Middle frontal gyrus (tissue), 1 donor: Measurements from ENCODE around the gene ADGRA3.
"Not testable (repeated sequence)": the region's sequence is repeated elsewhere in the genome, so short reads cannot be mapped to it uniquely, and the experiment has no call there.

ENCODE experiments used
- DNase-seq: peaks from one replicate; pipeline ENCODE4 v3.0.0-alpha.2; 2015; ENCODE audit warnings: low spot score; ENCODE audit errors: extremely low spot score

Gene ADGRA3

DNA sequence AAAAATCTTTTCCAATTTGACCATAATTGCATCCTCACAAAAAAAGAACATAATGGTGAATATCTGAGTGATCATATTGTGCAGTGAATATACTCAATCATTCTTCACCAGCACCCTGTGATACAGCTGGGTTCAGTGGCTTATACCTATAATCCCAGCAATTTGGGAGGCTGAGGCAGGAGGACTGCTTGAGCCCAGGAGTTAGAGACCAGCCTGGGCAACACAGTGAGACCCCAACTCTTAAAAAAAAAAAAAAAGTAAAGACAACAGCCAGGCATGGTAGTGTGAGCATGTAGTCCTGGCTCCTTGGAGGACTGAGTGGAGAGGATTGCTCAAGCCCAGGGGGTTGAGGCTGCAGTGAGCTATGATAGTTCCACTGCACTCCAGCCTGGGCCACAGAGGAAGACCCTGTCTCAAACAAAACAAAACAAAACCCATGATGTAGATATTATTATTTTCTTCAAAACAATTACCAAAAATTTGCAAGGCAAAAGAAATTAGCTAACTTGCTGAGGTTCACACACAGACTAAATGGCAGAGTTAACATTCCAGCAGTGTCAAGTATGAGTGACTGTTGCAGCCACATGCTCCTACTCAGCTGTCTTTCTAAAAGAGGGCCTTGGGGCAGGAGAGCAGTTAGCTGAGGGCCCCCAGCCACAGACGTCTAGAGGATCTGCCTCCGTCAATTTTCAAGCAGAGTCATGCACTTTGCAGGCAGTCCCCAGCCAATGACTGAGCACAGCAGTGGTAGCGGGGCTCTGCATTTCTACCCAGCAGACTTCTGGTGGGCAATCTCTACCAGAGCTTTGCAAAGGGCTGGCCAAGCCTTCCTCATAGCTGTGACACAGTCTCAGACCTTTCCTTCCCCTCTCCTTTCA lies 33.4 kb downstream of the ADGRA3 start:
- no peak for DNase-seq

DNA sequence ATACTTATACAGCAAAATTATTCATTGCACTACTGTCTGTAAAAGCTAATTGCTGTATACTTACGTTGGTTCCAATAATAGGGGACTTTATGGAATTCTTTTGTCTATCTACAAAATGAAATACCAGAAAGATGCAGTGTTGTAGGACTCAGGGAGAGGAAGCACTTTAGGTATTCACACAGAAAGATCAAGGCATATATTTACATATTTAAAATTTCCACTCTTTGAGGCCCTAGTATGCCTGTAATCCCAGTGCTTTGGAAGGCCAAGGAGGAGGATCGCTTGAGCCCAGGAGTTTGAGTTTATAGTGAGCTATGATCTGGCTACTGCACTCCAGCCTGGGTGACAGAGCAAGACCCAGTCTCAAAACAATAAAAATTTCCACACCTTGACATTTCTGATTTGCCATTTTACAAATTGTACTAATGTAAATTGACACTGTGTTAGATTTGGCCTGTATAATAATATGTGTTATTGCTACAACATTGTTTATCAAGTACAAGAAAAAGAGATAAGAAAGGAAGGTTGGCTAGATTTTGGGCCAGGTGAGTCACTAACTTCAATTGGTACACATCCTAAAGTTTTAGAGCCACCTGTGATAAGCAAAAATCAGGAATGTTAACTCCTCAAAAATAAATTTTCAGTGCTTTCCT lies 35.1 kb downstream of the ADGRA3 start:
- no peak for DNase-seq

DNA sequence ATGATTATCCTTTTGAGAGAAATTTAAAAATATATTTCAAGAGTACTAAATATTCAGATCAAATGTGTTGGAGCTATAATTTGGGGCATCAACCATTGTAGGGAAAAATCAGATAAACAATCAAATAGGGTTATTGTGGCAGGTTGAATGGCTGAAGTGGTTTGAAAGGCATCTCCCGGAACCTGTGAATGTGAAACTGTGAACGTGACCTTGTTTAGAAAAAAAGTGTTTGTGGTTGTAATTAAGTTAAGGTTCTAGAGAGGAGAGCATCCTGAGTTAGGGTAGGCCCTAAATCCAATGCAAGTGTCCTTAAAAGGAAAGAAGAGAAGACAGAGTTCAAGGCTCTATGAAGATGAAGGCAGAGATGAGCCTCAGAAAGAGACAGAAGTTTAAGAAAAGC lies 37.4 kb downstream of the ADGRA3 start:
- no peak for DNase-seq

DNA sequence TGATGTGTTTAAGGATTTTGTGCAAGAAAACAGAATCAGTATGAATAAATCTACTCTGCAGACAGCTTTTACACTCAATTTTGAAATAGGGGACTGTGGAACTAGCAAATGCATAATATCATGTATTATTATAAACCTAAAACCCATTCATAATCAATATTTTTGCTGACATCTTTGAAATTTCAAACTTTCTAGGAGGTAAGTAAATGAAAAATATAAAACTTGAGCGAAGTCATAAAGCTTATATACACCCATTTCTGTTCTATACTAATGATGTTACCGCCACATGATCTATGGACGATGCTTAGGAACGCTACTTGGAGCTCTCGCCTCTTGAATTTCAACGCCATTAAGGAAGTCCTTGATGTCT lies 38.1 kb downstream of the ADGRA3 start:
- no peak for DNase-seq

DNA sequence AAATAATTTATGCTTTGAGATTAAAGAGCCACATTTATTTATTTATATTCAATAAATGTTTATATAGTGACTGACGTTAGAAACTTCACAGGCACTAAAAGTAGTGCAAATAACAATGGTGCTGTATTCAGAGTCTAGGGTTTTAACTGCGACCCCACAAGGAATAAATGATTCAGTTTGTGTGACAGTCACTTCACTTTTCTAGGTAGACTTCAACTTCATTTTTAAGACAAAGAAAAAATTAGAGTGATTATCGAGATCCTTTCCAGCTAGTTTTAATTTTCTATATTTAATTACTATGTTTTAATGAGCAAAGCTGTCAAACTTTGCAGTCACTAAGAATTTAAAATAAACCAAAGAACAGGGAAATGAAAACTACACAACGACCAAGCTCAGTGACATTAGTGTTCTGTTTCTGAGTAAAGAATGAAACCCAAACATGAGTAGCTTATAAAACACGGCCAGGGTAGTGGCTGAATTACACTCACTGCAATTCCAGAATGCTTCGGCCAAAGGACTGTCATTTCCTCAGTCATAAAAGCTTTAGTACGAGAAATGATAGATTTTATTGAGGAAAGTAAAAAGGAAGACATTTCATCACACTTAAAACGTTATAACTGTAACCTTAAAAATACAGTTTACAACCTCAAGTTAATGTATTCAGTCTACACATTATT lies 38.6 kb downstream of the ADGRA3 start:
- no peak for DNase-seq

DNA sequence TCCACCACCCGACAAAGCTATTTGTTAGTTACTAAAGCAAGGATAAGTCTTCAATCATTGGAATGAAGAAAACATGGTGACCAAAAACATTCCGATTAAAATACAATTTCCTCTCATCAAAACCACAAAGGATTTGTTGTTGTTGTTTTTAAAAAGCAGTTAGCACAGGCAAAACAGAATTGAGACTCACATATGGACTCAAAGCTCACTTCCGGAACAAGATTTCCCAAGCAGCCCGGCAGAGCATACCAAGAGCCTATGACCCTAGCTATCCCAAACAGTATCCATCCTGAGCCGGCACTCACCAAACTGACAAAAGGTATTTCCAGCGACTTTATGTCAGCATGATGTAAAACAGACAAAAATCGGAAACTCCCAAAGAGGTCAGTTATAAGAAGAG lies 39.9 kb downstream of the ADGRA3 start:
- no peak for DNase-seq

DNA sequence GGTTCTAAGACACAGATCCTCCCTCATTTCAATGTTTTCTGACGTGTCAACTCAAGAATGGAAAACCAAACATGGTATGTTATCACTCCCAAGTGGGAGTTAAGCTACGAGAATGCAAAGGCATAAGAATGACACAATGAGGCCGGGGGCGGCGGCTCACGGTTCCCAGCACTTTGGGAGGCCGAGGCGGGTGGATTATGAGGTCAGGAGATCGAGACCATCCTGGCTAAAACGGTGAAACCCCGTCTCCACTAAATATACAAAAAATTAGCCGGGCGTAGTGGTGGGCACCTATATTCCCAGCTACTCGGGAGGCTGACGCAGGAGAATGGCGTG lies 40.6 kb downstream of the ADGRA3 start:
- DNase-seq: not testable (repeated sequence)

DNA sequence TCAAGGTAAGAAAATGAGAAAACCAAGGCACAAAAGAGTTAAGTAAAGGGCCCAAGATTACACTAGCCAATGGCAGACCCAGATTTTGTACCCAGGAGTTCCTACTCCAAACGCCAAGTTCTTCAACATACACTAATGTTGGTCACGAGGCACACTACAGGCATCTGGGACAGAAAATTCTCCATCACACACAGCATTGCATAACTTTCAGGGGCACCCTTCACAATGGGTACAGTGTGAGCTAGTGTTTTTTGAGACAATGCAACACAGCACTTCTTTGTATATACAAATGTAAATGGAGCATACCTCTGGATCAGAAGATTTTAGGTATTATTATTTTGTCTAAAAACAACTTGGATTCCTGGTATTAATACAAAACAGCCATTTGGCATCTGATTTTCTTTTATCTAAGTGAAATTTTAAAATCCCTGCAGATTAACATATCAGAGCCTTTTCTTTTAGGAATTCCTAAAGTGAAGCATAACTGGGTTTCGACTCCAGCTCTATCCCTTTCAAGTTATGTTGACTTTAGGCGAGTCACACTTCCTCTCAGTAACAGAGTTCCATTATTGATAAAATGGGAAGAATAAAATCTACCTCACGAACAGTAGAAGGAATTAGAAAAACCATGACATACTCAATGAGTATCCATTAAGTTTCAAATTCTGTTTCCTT lies 41.1 kb downstream of the ADGRA3 start:
- DNase-seq: no peak

DNA sequence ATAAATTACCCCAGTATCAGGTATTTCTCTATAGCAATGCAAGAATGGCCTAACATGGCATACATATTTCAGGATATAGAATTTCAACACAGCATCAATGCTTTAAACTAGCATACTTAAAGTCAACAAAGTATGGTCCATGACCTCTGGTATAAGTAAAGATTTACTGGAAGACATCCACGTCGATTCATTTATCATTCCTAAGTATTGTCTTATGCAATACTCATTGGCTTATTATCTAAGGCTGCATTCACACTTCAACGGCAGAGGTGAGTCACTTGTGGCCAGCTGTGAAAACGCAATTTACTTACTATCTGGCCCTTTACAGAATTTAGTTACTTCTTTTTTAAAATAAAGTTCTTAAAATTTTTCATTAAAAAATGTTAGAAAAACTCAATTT lies 42.6 kb downstream of the ADGRA3 start:
- no peak for DNase-seq

DNA sequence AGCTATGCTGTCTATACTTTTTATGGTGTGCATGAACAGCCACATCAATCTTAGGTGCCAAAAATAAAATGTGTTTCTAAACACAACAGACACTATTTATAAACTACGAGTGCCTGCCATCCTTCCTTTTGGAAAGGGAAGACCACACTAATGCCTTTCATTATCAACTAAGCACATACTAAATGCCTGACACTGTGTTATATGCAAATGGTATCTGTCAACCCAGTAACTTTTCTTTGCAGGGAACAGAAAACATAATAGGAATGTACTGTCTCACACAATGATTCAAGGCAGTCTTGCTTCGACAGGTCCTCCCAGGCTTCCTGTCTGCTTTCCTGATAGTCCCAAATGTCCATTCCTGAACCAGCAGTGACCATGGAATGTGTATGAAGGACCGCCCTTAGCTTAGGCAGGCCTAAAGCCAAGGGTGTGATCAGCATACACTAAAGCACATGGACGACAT lies 43.8 kb downstream of the ADGRA3 start:
- DNase-seq: no peak

DNA sequence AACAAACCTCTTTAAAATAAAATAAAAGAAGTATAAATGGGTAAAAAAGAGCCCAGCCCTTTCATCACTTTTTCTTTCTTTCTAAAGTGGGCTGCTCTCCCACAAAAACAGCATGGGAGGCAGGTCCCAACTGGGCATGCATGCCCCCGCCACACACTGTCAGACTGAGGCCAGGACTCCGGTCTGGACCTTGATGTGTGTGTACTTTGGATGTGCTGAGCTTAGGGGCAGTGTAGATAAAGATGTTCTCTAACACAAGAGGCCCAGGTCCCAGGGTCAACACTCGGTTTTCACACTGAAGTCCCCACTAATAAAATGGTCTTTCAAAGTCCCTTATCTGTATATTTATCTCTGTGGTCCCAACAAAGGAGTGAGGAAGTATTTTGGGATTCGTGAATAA lies 44.4 kb downstream of the ADGRA3 start:
- no peak for DNase-seq

DNA sequence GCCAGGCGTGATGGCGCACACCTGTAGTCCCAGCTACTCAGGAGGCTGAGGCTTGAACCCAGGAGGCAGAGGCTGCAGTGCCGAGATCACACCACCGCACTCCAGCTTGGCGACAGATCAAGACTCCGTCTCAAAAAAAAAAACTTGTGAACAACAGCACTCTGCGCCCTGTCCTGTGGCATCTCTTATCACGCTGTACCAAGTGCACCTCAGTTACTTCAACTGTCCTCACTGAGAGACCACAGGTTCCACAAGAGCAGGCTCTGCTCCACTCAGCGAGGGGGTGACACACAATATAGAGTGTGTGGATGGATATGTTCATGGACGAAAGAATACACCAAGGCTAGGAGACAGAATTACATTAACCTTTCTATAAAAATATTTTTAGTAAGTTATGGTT lies 49.3 kb downstream of the ADGRA3 start:
- no peak for DNase-seq

DNA sequence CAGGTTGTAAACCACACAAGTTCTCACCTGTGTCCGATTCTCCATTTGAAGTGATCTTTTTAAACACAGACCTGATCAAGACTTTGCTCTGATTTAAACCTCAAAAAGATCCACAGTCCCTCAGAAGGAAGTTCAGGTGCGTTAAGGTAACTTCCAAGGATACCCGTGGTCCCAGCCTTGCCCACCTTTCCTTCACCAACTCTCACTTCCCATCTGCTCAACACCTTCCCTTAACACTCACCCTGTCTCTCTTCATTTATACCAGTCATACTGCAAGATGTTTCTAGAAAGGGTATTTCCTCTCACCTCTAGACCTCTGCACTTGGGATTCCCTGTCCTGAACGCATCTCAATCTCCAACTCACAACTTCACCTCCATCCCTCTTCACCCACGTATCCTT lies 49.9 kb downstream of the ADGRA3 start:
- no peak for DNase-seq

DNA sequence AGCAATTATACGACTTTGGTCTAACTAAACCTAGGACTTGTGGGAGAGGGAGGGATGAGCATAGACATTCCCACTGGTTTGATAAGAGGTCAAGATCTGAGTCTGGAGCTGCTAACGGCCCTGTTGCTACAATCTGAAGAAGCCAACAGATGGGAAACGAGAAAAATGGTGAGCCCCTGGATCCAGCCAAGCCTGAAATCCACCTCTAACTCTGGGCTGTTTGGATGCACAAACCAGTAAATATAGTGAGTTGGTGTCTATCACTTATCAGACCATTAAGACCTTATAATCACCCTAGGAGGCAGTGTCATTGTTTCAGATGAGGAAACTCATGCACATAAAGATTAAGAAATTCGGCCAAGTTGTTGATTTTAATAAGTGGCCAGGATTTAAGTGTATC lies 50.5 kb downstream of the ADGRA3 start:
- no peak for DNase-seq

DNA sequence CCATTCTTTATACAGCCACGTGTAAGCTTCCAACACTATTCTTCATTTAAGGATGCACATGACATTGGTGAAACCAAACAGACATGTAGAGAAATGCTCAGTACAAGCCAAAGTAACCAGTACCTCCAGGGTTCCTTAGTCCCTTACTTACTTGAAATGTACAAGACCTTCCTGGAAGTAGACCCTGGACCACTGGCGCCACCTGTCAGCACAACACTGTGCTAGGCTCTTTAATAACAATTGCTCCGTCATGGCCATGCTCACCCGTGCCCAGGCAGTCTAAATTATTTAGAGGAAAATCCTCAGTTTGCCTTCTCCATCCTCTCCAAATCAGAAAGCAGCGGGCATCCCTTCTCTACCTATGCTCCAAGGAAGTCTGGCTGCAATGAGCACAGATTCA lies 52.7 kb downstream of the ADGRA3 start:
- DNase-seq: no peak

DNA sequence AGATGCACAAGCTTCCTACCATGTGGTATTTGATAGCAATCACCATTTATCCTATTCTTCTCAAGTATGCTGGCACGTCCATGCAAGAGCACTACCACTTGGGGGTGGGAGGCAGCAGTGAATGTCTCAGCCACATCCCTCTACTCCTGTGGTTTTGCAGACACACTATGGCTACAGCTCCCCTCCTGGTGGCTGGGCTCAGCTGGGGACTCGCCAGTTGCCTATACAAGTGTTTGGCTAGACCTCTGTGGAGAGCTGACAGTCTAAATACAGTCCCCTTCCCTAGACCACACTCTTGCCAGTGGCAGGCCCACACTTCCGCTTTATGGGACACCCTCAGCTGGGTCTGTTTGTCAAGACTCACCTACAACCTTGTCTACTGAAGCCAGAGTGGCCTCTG lies 53.2 kb downstream of the ADGRA3 start:
- no peak for DNase-seq

DNA sequence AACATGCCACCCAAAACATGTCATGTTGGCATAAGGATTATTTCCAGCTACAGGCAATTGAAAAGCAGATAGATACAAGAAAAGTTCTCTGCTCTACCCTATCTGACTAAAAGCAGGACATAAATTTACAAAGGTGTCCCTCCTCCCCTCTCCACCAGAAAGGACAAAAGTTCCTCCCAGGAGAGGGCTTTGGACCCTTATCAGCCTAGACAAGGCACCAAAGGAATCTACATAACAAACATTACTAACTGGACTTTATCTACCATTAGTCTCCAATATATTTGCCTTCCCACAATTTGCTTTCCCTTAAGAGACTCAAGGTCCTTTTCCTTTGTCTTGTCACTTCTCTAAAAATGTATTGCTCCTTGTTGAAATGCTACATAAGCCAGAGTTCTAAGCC lies 55.6 kb downstream of the ADGRA3 start:
- DNase-seq: no peak

DNA sequence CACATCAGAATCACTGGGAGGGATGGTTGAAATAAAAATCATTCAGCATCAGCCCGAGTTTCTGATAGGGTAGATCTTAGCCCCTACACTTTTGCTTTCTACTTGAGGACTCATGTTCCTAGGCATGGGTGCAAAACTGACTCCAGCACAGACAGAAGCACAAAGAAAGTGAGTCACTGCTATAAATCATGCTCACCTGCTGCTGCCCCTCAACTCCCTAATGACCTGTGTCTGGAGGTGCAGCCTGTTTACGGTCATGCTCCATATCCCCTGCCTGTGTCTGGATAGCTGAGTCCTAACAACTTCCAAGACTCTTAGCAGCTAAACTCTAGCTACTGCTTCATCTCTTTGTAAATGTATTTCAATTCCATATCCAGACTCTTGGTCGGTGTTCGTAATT lies 57.8 kb downstream of the ADGRA3 start:
- no peak for DNase-seq

DNA sequence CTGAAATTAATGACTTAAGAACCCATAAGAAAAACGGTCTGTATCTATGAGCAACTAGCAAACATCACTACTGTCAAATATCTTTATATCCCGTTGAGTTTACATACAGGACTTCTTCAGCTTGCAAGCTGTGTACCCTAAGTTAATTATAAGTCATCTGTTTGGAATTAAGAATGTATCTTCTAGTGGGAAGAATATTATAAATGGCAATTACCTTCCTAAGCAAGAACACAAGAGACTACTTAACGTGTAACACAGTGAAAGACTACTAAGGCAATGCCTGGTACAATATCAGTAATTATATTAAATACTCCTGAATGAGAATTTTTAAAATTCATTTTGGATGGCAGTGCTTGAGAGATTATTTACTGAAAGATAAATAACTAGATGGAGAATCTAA lies 58.5 kb downstream of the ADGRA3 start:
- DNase-seq: no peak

DNA sequence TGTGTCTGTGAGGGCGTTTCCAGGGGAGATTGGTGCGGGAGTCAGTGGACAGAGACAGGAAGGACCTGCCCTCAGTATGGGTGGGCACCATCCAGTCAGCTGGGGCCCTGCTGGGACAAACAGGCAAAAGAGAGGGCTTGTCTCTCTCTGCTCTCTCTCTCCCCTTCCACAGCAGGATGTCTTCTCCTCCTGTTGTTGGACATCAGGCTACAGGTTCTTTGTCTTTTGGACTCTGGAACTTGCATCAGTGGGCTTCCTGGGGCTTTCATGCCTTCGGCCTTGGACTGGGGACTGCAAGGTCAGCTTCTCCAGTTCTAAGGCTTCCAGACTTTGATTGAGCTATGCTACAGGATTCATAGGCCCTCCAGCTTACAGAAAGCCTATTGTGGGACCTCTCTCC lies 59.6 kb downstream of the ADGRA3 start:
- DNase-seq: no peak

DNA sequence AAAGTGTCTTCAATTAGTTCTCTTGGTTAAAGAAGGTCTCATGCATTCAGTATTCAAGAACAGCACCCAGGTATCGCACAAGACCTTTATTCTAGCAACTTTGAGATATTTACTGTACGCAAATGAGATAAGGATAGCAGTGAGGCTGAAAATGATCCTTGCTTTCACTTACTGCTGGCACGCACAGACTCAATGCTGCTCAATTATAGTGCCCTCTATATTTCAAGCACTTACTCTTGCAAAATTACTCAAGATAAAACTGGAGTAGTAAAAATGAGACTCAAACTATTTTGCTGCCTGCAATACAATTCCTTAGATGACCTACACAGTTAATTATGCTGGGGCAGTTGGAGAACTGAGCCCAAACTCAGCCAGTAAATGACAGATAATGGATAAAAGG lies 60.9 kb downstream of the ADGRA3 start:
- DNase-seq: no peak

DNA sequence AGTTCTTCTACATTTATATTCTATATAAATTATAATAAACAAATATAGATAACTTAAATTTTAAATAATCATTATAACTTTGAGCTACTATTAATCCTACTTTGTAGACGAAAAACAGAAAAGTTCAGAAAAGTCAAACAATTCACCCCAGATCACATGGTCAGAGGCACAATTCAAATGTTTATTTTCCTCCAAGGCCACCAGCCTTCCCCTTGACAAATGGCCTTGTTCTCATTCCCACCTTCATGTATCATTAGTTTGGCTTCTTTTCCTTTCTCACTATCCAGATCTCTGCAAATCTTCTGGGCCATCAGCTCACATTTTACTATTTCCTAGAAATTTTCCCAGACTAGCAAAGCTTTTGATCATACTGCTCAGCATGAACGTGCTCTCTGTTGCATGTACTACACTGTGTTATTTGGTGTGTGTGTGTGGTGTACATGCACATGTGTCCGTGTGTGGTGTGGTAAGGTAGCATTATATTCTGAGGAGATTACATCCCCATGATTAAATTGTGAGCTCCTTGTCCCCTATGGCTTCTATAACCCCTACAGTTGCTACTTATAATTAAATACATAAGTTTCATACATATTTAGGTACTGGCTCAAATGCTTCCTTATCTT lies 61.5 kb downstream of the ADGRA3 start:
- no peak for DNase-seq
